ENCODE results near the gene ALS2. TPM values are rescaled to one million over a fixed set of nuclear protein-coding genes. Genes with fewer than 3 reads are reported as not detected.

Gene ALS2
- total RNA-seq, 1 donor from 2014 or later = 11.6 TPM

DNA sequence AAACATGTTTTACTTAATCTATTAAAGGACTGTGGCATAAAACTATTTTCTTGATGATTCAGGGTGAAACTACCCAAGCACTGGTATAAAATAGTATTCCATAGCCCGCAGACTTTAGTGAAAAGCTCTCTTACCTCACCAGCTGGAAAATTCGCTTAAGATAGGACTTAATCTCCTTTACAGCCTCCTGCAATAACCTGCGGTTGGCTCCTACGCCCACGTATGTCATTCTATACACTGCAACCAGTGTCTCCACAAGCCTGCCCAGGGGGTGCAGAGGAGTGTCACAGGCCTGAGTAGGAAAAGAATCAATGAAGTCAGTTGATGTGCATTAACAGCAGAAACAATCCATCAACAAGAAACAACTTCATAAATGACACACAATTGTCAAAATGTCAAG, 71.0 kb downstream of the ALS2 start:
- no peak for ATAC-seq (ENCODE audit: low read depth)
- Mint-ChIP-seq H3K36me3 (ENCODE audit: low read depth) (peaks cover 48% of the 10 kb centered on the region), H3K27ac (no peak overlapping the region), H3K4me3 (no peak overlapping the region), H3K27me3 (no peaks in the 10 kb centered on the region), H3K9me3 (no peaks in the 10 kb centered on the region), H3K4me1 (no peaks in the 10 kb centered on the region)
- TF ChIP-seq, protein P1, sequence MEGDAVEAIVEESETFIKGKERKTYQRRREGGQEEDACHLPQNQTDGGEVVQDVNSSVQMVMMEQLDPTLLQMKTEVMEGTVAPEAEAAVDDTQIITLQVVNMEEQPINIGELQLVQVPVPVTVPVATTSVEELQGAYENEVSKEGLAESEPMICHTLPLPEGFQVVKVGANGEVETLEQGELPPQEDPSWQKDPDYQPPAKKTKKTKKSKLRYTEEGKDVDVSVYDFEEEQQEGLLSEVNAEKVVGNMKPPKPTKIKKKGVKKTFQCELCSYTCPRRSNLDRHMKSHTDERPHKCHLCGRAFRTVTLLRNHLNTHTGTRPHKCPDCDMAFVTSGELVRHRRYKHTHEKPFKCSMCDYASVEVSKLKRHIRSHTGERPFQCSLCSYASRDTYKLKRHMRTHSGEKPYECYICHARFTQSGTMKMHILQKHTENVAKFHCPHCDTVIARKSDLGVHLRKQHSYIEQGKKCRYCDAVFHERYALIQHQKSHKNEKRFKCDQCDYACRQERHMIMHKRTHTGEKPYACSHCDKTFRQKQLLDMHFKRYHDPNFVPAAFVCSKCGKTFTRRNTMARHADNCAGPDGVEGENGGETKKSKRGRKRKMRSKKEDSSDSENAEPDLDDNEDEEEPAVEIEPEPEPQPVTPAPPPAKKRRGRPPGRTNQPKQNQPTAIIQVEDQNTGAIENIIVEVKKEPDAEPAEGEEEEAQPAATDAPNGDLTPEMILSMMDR (IDR thresholded peaks at IDR 0.05) = no peak
- ChIA-PET POLR2A (no interaction called here), CTCF (no interaction called here)
- intact Hi-C loops (cut with micrococcal nuclease) = no loop called here
- DNase-seq = no peak

DNA sequence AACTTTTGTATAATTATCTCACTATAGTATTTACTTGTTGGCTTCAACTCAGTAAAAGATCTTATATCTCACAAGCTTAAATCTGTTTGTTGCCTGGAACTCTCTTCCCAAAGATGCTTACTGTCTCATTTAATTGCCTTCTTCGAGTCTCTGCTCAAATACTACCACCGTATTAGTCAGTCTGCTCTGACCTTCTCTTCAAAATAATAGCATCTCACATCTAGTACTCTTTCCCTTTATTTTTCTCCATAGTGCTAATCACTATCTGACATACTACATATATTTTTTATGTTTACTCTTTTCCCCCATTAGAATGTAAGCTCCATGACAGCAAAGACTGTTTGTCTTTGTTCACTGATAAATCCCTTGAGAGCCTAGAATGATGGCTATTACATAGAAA, 71.7 kb downstream of the ALS2 start:
- H3K9me3 Mint-ChIP-seq = no peaks in the 10 kb centered on the region
- no peak overlapping the region for H3K27ac Mint-ChIP-seq
- intact Hi-C loops (cut with micrococcal nuclease) = no loop called here
- no peaks in the 10 kb centered on the region for H3K4me1 Mint-ChIP-seq
- CTCF ChIA-PET = interaction anchor here (0.6 kb wide), 1 partner anchor 123 kb away, joined by 3 read pairs; no protein-coding TSS in a partner anchor
- POLR2A ChIA-PET = no interaction called here
- no peaks in the 10 kb centered on the region for H3K27me3 Mint-ChIP-seq
- ATAC-seq (ENCODE audit: low read depth) = no peak
- no peak for DNase-seq
- H3K36me3 Mint-ChIP-seq (ENCODE audit: low read depth) = peaks cover 48% of the 10 kb centered on the region
- H3K4me3 Mint-ChIP-seq = no peak overlapping the region
- TF ChIP-seq, protein P1 (IDR thresholded peaks at IDR 0.05) = no peak

DNA sequence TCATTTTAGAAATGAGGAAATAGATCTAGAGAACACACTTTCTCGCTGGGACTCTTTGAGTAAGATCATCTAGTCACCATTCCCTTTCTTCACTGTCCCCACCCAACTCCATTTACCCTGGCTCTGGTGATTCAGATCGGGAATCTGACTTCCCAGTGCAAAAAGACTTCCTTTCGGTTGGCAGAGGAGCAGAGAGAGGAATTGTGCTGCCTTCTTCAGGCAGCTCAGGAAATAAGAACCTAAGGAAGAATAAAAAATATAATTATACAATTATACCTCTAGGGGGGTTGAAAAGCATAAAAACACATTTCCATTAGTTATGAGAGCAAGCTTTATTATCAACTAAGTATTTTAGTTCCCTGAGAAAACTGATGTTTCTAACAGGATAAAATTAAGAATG, 73.0 kb downstream of the ALS2 start:
- DNase-seq = no peak
- Mint-ChIP-seq H3K27ac (no peak overlapping the region), H3K36me3 (ENCODE audit: low read depth) (peaks cover 50% of the 10 kb centered on the region), H3K27me3 (no peaks in the 10 kb centered on the region), H3K4me1 (no peaks in the 10 kb centered on the region), H3K4me3 (no peak overlapping the region), H3K9me3 (no peaks in the 10 kb centered on the region)
- POLR2A ChIA-PET = no interaction called here
- CTCF ChIA-PET = interaction anchor here (0.6 kb wide), 1 partner anchor 12 kb away, joined by 3 read pairs; no protein-coding TSS in a partner anchor
- intact Hi-C loops (cut with micrococcal nuclease) = no loop called here
- no peak for ATAC-seq (ENCODE audit: low read depth)
- TF ChIP-seq, protein P1 (IDR thresholded peaks at IDR 0.05) = no peak

DNA sequence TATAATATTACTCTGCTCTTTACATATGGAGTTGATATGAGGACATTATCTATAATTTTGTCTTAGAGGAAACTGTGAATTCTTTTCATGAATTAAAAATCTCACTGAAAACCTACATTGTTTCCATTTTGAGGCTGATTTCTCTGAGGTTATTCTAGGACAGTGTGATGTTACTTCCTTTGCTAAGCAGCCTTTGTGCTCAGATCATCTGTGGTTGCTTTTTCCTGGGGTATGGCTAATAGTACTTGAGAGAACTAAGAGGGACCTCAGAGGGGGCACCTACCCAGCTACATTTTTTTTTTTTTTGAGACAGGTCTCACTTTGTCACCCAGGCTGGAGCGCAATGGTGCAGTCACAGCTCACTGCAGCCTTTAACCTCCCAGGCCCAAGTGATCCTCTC, 73.6 kb downstream of the ALS2 start:
- intact Hi-C loops (cut with micrococcal nuclease) = no loop called here
- ChIA-PET CTCF (no interaction called here), POLR2A (no interaction called here)
- TF ChIP-seq, protein P1 (IDR thresholded peaks at IDR 0.05) = no peak
- Mint-ChIP-seq H3K4me3 (no peak overlapping the region), H3K27me3 (no peaks in the 10 kb centered on the region), H3K27ac (no peak overlapping the region), H3K9me3 (no peaks in the 10 kb centered on the region), H3K4me1 (no peaks in the 10 kb centered on the region), H3K36me3 (ENCODE audit: low read depth) (peaks cover 50% of the 10 kb centered on the region)
- ATAC-seq (ENCODE audit: low read depth) (no peak), DNase-seq (no peak)

DNA sequence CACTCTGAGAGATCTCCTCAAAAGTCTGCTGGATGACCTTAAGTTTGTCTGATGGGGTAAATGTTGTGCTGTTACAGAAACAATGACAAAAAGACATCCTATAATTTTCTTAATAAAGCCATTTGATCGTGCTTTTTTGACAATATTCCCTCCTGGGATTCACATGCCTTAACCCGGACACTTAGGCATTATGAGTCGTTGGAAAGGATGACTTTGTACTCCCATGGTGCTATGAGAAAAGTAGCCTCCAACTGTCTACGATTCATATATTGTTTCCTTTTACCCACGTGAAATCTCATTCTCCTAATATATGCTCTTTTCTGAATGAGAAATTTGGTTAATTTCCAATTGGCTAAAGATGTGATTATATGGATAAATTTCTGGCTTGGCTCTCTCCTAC, 76.2 kb downstream of the ALS2 start:
- ATAC-seq (ENCODE audit: low read depth) (no peak), DNase-seq (no peak)
- POLR2A ChIA-PET = no interaction called here
- no peaks in the 10 kb centered on the region for H3K4me1 Mint-ChIP-seq
- H3K27me3 Mint-ChIP-seq = no peaks in the 10 kb centered on the region
- no peaks in the 10 kb centered on the region for H3K9me3 Mint-ChIP-seq
- TF ChIP-seq, protein P1 (IDR thresholded peaks at IDR 0.05) = no peak
- CTCF ChIA-PET = no interaction called here
- H3K4me3 Mint-ChIP-seq = no peak overlapping the region
- intact Hi-C loops (cut with micrococcal nuclease) = no loop called here
- peaks cover 45% of the 10 kb centered on the region for H3K36me3 Mint-ChIP-seq (ENCODE audit: low read depth)
- H3K27ac Mint-ChIP-seq = no peak overlapping the region

Measured in activated B cell treated with CpG ODN at 0.5 μM for 24 hours (primary cell).